ENCODE results near the gene HABP4.
"Not testable (repeated sequence)": the region's sequence is repeated elsewhere in the genome, so short reads cannot be mapped to it uniquely, and the experiment has no call there.

GRCh38 chr9:96503374-96503748, 53.4 kb downstream of the HABP4 start:
- not testable (repeated sequence) for TF ChIP-seq CTCF, POLR2A (IDR thresholded peaks at IDR 0.05)
